Measurements from ENCODE around the gene PLAA. TPM values are rescaled to one million over a fixed set of nuclear protein-coding genes. Genes with fewer than 3 reads are reported as not detected.
"Not testable (repeated sequence)": the region's sequence is repeated elsewhere in the genome, so short reads cannot be mapped to it uniquely, and the experiment has no call there.

PLAA gene
- total RNA-seq, 1 donor from 2014 or later = 53.4 TPM

DNA sequence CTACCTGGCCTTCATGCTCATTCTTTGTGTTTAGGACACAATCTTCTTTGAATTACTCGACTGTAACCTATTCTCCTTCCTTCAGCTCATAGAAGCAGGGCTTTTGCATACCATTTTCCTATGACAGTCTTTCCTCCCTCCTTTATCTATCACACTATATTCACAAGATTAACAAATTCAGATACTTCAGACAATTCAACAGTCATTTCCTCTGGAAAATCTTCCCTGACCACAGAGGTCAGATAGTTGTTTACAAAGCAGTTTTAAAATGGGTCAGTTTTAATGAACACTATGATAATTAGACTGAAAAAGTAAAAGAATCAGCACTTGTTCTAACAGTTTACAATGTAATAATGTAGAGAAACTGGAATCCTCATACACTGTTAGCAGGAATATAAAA lies 58.8 kb downstream of the PLAA start:
- no peak for DNase-seq
- Mint-ChIP-seq H3K4me3 (ENCODE audit: unreplicated experiment) (no peak overlapping the region), H3K36me3 (ENCODE audit: unreplicated experiment) (peaks cover 1% of the 10 kb centered on the region), H3K27me3 (ENCODE audit: unreplicated experiment) (peaks cover 3% of the 10 kb centered on the region), H3K9me3 (ENCODE audit: unreplicated experiment) (peaks cover 5% of the 10 kb centered on the region), H3K4me1 (ENCODE audit: low read depth, unreplicated experiment) (peaks cover 5% of the 10 kb centered on the region), H3K27ac (ENCODE audit: unreplicated experiment) (no peak overlapping the region)
- TF ChIP-seq, protein P1, sequence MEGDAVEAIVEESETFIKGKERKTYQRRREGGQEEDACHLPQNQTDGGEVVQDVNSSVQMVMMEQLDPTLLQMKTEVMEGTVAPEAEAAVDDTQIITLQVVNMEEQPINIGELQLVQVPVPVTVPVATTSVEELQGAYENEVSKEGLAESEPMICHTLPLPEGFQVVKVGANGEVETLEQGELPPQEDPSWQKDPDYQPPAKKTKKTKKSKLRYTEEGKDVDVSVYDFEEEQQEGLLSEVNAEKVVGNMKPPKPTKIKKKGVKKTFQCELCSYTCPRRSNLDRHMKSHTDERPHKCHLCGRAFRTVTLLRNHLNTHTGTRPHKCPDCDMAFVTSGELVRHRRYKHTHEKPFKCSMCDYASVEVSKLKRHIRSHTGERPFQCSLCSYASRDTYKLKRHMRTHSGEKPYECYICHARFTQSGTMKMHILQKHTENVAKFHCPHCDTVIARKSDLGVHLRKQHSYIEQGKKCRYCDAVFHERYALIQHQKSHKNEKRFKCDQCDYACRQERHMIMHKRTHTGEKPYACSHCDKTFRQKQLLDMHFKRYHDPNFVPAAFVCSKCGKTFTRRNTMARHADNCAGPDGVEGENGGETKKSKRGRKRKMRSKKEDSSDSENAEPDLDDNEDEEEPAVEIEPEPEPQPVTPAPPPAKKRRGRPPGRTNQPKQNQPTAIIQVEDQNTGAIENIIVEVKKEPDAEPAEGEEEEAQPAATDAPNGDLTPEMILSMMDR (IDR thresholded peaks at IDR 0.05; ENCODE audit: partially characterized antibody, unreplicated experiment) = no peak

DNA sequence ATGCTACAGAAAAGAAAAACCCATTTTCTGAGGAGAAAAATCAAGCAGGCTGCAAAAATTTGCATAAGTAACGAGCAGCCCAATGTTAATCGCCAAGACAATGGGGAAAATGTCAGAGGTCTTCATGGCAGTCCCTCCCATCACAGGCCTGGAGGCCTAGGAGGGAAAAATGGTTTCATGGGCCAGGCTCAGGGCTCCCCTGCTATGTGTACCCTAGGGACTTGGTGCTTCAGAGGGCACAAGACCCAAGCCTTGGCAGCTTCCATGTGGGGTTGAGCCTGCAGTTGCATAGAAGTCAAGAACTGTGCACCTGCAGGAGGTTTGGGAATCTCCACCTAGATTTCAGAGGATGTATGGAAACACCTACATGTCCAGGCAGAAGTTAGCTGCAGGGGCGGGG lies 64.9 kb downstream of the PLAA start:
- no peak for DNase-seq
- Mint-ChIP-seq H3K27me3 (ENCODE audit: unreplicated experiment) (no peaks in the 10 kb centered on the region), H3K9me3 (ENCODE audit: unreplicated experiment) (no peaks in the 10 kb centered on the region), H3K36me3 (ENCODE audit: unreplicated experiment) (peaks cover 26% of the 10 kb centered on the region), H3K27ac (ENCODE audit: unreplicated experiment) (no peak overlapping the region), H3K4me3 (ENCODE audit: unreplicated experiment) (no peak overlapping the region), H3K4me1 (ENCODE audit: low read depth, unreplicated experiment) (no peaks in the 10 kb centered on the region)
- TF ChIP-seq, protein P1 (IDR thresholded peaks at IDR 0.05; ENCODE audit: partially characterized antibody, unreplicated experiment) = no peak

DNA sequence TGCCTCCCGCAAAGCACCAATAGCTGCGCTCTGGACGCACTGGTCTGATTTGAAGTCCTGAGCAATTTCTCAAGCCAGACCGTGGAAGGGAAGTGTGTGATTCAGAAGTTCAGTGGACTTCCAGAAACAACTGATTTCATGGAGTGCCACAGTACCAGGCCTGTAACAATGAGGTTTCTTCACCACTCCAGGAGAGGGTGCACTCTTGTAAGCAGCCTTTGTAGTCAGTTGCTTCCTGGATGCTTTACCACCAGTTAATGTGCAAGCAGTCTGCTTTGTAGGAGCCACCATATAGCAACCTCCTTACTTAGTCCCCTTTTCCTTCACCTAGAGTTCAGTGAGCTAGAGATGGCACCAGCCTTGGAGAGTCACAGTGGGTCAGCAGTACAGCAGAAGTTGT lies 66.8 kb downstream of the PLAA start:
- TF ChIP-seq, protein P1 (IDR thresholded peaks at IDR 0.05; ENCODE audit: partially characterized antibody, unreplicated experiment) = no peak
- Mint-ChIP-seq H3K27me3 (ENCODE audit: unreplicated experiment) (no peaks in the 10 kb centered on the region), H3K9me3 (ENCODE audit: unreplicated experiment) (no peaks in the 10 kb centered on the region), H3K27ac (ENCODE audit: unreplicated experiment) (no peak overlapping the region), H3K4me1 (ENCODE audit: low read depth, unreplicated experiment) (no peaks in the 10 kb centered on the region), H3K4me3 (ENCODE audit: unreplicated experiment) (no peak overlapping the region), H3K36me3 (ENCODE audit: unreplicated experiment) (peaks cover 26% of the 10 kb centered on the region)
- DNase-seq = no peak

DNA sequence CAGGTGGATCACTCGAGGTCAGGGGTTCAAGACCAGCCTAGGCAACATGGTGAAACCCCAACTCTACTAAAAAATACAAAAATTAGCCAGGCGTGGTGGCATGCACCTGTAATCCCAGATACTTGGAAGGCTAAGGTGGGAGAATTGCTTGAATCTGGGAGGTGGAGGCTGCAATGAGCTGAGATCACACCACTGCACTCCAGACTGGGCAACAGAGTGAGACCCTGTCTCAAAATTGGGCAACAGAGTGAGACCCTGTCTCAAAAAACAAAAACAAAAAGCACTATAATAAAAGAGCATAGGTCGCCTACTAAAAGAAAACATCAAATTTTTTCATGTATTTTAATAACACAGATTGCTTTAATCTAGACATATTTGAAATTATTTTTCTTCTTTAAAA lies 71.9 kb downstream of the PLAA start:
- not testable (repeated sequence) for H3K4me1 Mint-ChIP-seq (ENCODE audit: low read depth, unreplicated experiment); H3K36me3 Mint-ChIP-seq (ENCODE audit: unreplicated experiment); DNase-seq; H3K9me3 Mint-ChIP-seq (ENCODE audit: unreplicated experiment); H3K4me3 Mint-ChIP-seq (ENCODE audit: unreplicated experiment); H3K27ac Mint-ChIP-seq (ENCODE audit: unreplicated experiment); H3K27me3 Mint-ChIP-seq (ENCODE audit: unreplicated experiment)

DNA sequence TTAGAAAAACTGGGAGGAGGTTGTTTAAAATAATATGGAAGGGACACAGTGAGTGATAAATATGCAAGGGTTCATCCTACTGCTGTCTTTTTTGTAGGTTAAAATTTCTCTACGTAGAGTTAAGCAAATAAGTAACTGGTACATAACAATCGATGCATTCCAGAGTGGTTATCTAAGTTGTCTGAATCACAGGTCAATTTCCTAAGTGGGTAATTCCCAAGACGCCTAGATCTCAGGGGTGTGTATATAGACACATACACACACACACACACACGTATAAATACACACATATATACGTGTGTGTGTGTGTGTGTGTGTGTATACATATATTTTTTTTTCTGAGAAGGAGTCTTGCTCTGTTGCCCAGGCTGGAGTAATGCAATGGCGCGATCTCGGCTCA lies 76.8 kb downstream of the PLAA start:
- Mint-ChIP-seq H3K36me3 (ENCODE audit: unreplicated experiment) (no peaks in the 10 kb centered on the region), H3K27me3 (ENCODE audit: unreplicated experiment) (no peaks in the 10 kb centered on the region), H3K4me1 (ENCODE audit: low read depth, unreplicated experiment) (no peaks in the 10 kb centered on the region), H3K4me3 (ENCODE audit: unreplicated experiment) (no peak overlapping the region), H3K27ac (ENCODE audit: unreplicated experiment) (no peak overlapping the region), H3K9me3 (ENCODE audit: unreplicated experiment) (no peaks in the 10 kb centered on the region)
- TF ChIP-seq, protein P1 (IDR thresholded peaks at IDR 0.05; ENCODE audit: partially characterized antibody, unreplicated experiment) = no peak
- DNase-seq = no peak

DNA sequence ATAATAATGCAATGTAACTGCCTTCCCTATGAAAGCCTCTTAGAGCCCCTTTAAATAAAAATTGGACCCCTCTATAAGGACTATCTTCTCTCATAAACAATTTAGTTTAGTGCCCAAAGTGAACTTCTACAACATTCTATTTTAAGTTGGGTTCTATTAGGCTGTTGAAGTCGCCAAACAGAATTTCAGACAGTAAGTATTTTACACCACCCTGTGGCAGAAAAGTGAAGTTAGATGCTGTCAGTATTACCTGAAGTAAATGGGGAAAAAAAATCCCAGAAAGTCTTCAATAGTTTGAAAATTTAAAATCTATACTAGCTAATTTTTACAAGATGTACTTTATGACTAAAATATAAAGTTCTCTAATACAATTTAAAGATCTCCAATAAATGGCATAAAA lies 84.0 kb downstream of the PLAA start:
- DNase-seq = no peak
- Mint-ChIP-seq H3K4me1 (ENCODE audit: low read depth, unreplicated experiment) (no peaks in the 10 kb centered on the region), H3K27ac (ENCODE audit: unreplicated experiment) (no peak overlapping the region), H3K27me3 (ENCODE audit: unreplicated experiment) (no peaks in the 10 kb centered on the region), H3K36me3 (ENCODE audit: unreplicated experiment) (no peaks in the 10 kb centered on the region), H3K4me3 (ENCODE audit: unreplicated experiment) (no peak overlapping the region), H3K9me3 (ENCODE audit: unreplicated experiment) (no peaks in the 10 kb centered on the region)
- TF ChIP-seq, protein P1 (IDR thresholded peaks at IDR 0.05; ENCODE audit: partially characterized antibody, unreplicated experiment) = no peak

Data from glutamatergic neuron (in vitro differentiated cells).